Lung (tissue), 12 donors: Measurements from ENCODE around the gene DPH5. TPM values are rescaled to one million over a fixed set of nuclear protein-coding genes. Genes with fewer than 3 reads are reported as not detected.

Experiments
- ATAC-seq: fragments of 200-7000 bp; cut with Tn5 transposase; one replicate; pipeline ENCODE4 v1.9.1; 2020; ENCODE audit warnings: moderate number of reproducible peaks; ENCODE audit not compliant: insufficient read depth, low FRiP score
- DNase-seq, 3 donors: peaks; one replicate each; pipeline ENCODE4 v3.0.0-alpha.2; 2013 to 2017
- H3K27ac ChIP-seq, 2 donors: one replicate each; pipeline ENCODE4 v1.5.1; 2013; ENCODE audit warnings: mild to moderate bottlenecking in 2 of 2, moderate library complexity in 2 of 2, control low read depth in 1 of 2, inconsistent platforms in 1 of 2, low read depth in 1 of 2, low read length in 1 of 2
- H3K27me3 ChIP-seq, 3 donors: one replicate each; pipeline ENCODE4 v1.5.1; 2013; ENCODE audit warnings: low read length in 2 of 3; ENCODE audit not compliant: control insufficient read depth in 3 of 3, insufficient read depth in 3 of 3
- H3K36me3 ChIP-seq, 4 donors: one replicate each; pipeline ENCODE4 v1.5.1; 2013; ENCODE audit warnings: low read length in 4 of 4, mild to moderate bottlenecking in 1 of 4, moderate library complexity in 1 of 4; ENCODE audit not compliant: control insufficient read depth in 4 of 4, insufficient read depth in 4 of 4
- H3K4me1 ChIP-seq, 5 donors: one replicate each; pipeline ENCODE4 v1.5.1; 2013; ENCODE audit warnings: low read length in 5 of 5, mild to moderate bottlenecking in 2 of 5, moderate library complexity in 1 of 5; ENCODE audit not compliant: control insufficient read depth in 5 of 5, insufficient read depth in 5 of 5
- H3K4me3 ChIP-seq: one replicate; pipeline ENCODE4 v1.5.1; 2013; ENCODE audit warnings: mild to moderate bottlenecking, control low read depth, moderate library complexity
- H3K9ac ChIP-seq, 2 donors: one replicate each; pipeline ENCODE4 v1.5.1; 2013; ENCODE audit warnings: low read length in 2 of 2, control low read depth in 1 of 2; ENCODE audit not compliant: insufficient read depth in 1 of 2
- H3K9me3 ChIP-seq, 4 donors: one replicate each; pipeline ENCODE4 v1.5.1; 2013; ENCODE audit warnings: low read length in 3 of 4, mild to moderate bottlenecking in 1 of 4, moderate library complexity in 1 of 4; ENCODE audit not compliant: control insufficient read depth in 4 of 4, insufficient read depth in 3 of 4
- CTCF ChIP-seq: IDR thresholded peaks from 2 replicates; pipeline ENCODE4 v1.5.1; 2012; ENCODE audit warnings: mild to moderate bottlenecking; ENCODE audit errors: control extremely low read depth, extremely low read depth
- WGBS, 2 donors: extraction: QIAGEN DNeasy Blood & Tissue Kit; methylation state at CpG; one replicate each; pipeline ENCODE4 v1.1.7; 2013; 5-methylcytosine and 5-hydroxymethylcytosine counted together
- polyA plus RNA-seq, 2 donors: library from polyadenylated mRNA; stranded (reverse); fragments of 200-250 nt; gene quantifications; one replicate each; pipeline ENCODE4 v1.2.1, GENCODE V29; 2013
- total RNA-seq, 2 donors: library from RNA; depleted of rRNA in 1 of 2; stranded (reverse); fragments of >200 nt in 1 of 2; gene quantifications; one replicate each; pipeline ENCODE4 v1.2.1, GENCODE V29; 2014 to 2021
- donor health status: control.
- donor health status: control.
- donor health status: Bipolar disorder and iron deficiency.
- donor health status: healthy.
- donor health status: DM: yes; HTN: yes; CAD: no.

Gene DPH5
- total and polyA plus RNA-seq, 4 donors, result 21.2 to 30.7 (median 27.2) TPM

GRCh38 chr1:101028466-101028865, 2.9 kb upstream of the DPH5 start:
- ATAC-seq (no peak), DNase-seq (no peak)
- Histone ChIP-seq H3K36me3 (no peaks in the 10 kb centered on the region), H3K9ac (no peak overlapping the region), H3K4me3 (no peak overlapping the region), H3K27me3 (no peaks in the 10 kb centered on the region), H3K27ac (no peak overlapping the region), H3K4me1 (peaks cover 0 to 16% (median 4%) of the 10 kb centered on the region in 5 donors), H3K9me3 (no peaks in the 10 kb centered on the region)
- TF ChIP-seq CTCF, result no peak
- 55 to 73% methylated on average over 2 of the region's 2 CpGs for WGBS, 2 donors

DNA sequence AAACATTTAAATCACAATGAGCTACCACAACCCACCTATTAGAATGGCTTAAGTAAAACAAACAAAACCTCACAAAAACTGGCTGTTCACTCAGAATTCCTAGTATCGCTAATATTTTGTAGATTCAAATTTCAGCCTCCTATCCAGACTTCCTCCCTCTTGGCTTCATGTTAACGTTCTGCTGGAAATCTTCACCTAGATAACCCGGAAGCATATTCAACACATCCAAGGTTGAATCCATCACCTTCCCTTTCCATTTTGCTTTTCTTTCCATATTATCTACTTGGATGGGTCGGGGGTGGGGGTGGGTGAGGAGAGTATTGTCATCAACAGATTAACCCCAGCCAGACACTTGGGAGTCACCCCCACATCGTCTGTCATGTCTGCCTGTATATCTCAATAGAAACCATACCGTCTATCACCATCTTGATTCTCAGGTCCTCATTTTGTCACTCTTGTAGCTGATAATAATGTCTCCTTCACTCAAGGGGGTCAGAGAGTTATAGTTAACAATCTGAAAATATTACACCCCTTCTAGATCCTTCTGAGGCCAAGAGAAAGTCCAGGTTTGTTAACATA, 1.7 kb upstream of the DPH5 start:
- H3K4me1 ChIP-seq, result peaks cover 0 to 20% (median 8%) of the 10 kb centered on the region in 5 donors
- ATAC-seq (no peak), DNase-seq (no peak)
- no peak overlapping the region for H3K9ac ChIP-seq
- no peaks in the 10 kb centered on the region for H3K27me3 ChIP-seq
- no peaks in the 10 kb centered on the region for H3K36me3 ChIP-seq
- TF ChIP-seq CTCF, result no peak
- H3K27ac ChIP-seq, result no peak overlapping the region
- WGBS, 2 donors, result 90 to 96% methylated on average over 6 of the region's 6 CpGs
- H3K9me3 ChIP-seq, result no peaks in the 10 kb centered on the region
- no peak overlapping the region for H3K4me3 ChIP-seq

DNA sequence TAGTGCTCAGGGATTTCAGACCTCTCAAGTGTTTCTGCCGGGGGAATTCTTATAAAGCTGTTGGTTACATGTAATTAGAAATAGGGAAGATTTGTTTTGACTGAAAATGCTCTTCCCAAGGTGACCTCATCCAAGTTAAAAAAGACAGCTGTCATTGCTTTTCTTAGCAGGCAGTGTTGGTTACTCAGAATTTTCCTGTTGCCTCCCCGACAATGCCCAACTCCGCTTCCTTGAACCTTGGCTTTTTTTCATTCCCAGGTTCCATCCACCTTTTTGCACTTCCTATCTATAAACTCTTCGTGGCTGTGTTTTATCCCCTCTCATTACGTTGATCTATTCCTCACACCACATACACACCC, 825 bp upstream of the DPH5 start:
- peak overlapping the region; percentile 77 to 90 for H3K27ac ChIP-seq
- no peaks in the 10 kb centered on the region for H3K9me3 ChIP-seq
- H3K36me3 ChIP-seq, result no peaks in the 10 kb centered on the region
- TF ChIP-seq CTCF, result no peak
- peaks cover 0 to 28% (median 8%) of the 10 kb centered on the region in 5 donors for H3K4me1 ChIP-seq
- ATAC-seq, result no peak
- peak overlapping the region; percentile 65 to 90 for H3K9ac ChIP-seq
- DNase-seq, result no peak
- 37 to 54% methylated on average over 5 of the region's 5 CpGs for WGBS, 2 donors
- no peaks in the 10 kb centered on the region for H3K27me3 ChIP-seq
- peak overlapping the region; percentile 71 for H3K4me3 ChIP-seq

DNA sequence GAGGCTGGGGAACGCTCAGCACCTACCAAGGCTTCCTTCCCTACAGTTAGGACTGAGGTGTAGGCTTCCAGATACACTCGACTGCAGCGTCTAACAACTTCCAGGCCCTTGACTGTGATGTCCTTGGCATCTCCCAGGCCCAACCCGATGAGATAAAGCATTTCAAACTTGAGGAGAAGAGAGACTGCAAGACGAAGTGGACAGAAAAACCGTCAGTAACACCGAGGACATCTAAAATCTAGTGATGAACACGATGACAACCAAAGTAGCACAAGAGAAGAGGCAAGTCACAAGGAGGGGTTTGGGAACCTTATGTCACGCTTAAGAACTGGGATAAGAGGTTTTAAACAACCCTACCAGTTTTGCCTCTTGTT, 314 bp downstream of the DPH5 start:
- Histone ChIP-seq H3K4me3 (peak overlapping the region; percentile 71), H3K27ac (peak overlapping the region; percentile 77 to 90), H3K36me3 (peaks cover 0 to 10% (median 3%) of the 10 kb centered on the region in 4 donors), H3K27me3 (no peaks in the 10 kb centered on the region), H3K9ac (peak overlapping the region; percentile 58 to 90), H3K4me1 (peaks cover 0 to 28% (median 8%) of the 10 kb centered on the region in 5 donors), H3K9me3 (peaks cover 0 to 2% (median 0%) of the 10 kb centered on the region in 4 donors)
- 0 to 1% methylated on average over 9 of the region's 9 CpGs for WGBS, 2 donors
- no peak for DNase-seq
- ATAC-seq, result no peak
- no peak for TF ChIP-seq CTCF
